Measurements from ENCODE around the gene SIRT5. TPM values are rescaled to one million over a fixed set of nuclear protein-coding genes. Genes with fewer than 3 reads are reported as not detected.

SIRT5 gene
- total and polyA plus RNA-seq, 2 donors (not counting 1 experiment from before 2014, with no cell fraction given): 8.1 to 16.3 TPM

- H3K27me3 Mint-ChIP-seq: no peaks in the 10 kb centered on the region
- H3K4me1 Mint-ChIP-seq: no peaks in the 10 kb centered on the region
- no peaks in the 10 kb centered on the region for H3K27me3 ChIP-seq (replicated peaks in 1 of 4; ENCODE audit: control extremely low read depth in 1 of 4, control insufficient read depth in 3 of 4, insufficient read depth in 4 of 4, low read length in 3 of 4)
- ATAC-seq (ENCODE audit: low read depth) (no peak), DNase-seq (no peak)
- H3K9me3 ChIP-seq (ENCODE audit: control extremely low read depth in 1 of 3, control insufficient read depth in 2 of 3, insufficient read depth in 1 of 3, low read length in 2 of 3): no peaks in the 10 kb centered on the region
- H3K4me2 ChIP-seq (replicated peaks; ENCODE audit: low read depth, low read length, poor library complexity, severe bottlenecking): no peak overlapping the region
- 100% methylated on average over 1 of the region's 1 CpG for WGBS (ENCODE audit: insufficient coverage)
- H3K4me1 ChIP-seq (ENCODE audit: control insufficient read depth in 2 of 2, insufficient read depth in 2 of 2, low read length in 2 of 2): no peaks in the 10 kb centered on the region
- no peak overlapping the region for H3K27ac ChIP-seq (ENCODE audit: low read length in 2 of 2)
- ChIA-PET CTCF (interaction anchor here (1.3 to 1.9 kb wide), 2 partner anchors 15 to 16 kb away, joined by 3 to 9 read pairs; partner anchors contain the start of gene SIRT5), POLR2A (no interaction called here)
- H3K79me2 ChIP-seq (ENCODE audit: control insufficient read depth, insufficient read depth, low read length): peaks cover 21% of the 10 kb centered on the region
- intact Hi-C loops (cut with micrococcal nuclease): no loop called here
- H3K9ac ChIP-seq (ENCODE audit: low read length): no peak overlapping the region
- H3K36me3 ChIP-seq (replicated peaks in 1 of 2; ENCODE audit: control extremely low read depth in 1 of 2, control insufficient read depth in 1 of 2, extremely low read depth in 1 of 2, insufficient read depth in 2 of 2, low read length in 1 of 2): peaks cover 12 to 39% of the 10 kb centered on the region in 2 experiments
- H3K4me3 Mint-ChIP-seq: no peak overlapping the region
- H3K4me3 ChIP-seq (ENCODE audit: control extremely low read depth in 1 of 5, extremely low read depth in 1 of 5, insufficient read depth in 1 of 5, low read depth in 2 of 5, low read length in 4 of 5): no peak overlapping the region
- no peaks in the 10 kb centered on the region for H3K9me3 Mint-ChIP-seq (ENCODE audit: insufficient read depth)
- no peak overlapping the region for H2AFZ ChIP-seq (ENCODE audit: insufficient read depth, low read depth, low read length, poor library complexity, severe bottlenecking)
- no peak overlapping the region for H3K27ac Mint-ChIP-seq
- no peak for TF ChIP-seq EZH2 (IDR thresholded peaks at IDR 0.05; ENCODE audit: borderline replicate concordance, insufficient read depth, low read depth, low read length, poor library complexity, severe bottlenecking)
- TF ChIP-seq, protein P1, sequence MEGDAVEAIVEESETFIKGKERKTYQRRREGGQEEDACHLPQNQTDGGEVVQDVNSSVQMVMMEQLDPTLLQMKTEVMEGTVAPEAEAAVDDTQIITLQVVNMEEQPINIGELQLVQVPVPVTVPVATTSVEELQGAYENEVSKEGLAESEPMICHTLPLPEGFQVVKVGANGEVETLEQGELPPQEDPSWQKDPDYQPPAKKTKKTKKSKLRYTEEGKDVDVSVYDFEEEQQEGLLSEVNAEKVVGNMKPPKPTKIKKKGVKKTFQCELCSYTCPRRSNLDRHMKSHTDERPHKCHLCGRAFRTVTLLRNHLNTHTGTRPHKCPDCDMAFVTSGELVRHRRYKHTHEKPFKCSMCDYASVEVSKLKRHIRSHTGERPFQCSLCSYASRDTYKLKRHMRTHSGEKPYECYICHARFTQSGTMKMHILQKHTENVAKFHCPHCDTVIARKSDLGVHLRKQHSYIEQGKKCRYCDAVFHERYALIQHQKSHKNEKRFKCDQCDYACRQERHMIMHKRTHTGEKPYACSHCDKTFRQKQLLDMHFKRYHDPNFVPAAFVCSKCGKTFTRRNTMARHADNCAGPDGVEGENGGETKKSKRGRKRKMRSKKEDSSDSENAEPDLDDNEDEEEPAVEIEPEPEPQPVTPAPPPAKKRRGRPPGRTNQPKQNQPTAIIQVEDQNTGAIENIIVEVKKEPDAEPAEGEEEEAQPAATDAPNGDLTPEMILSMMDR (IDR thresholded peaks at IDR 0.05): no peak
- no peaks in the 10 kb centered on the region for H4K20me1 ChIP-seq (ENCODE audit: control insufficient read depth, insufficient read depth, low read length, poor library complexity, severe bottlenecking)
These were observed 16.3 kb downstream of the SIRT5 start for GRCh38 chr6:13590574-13591153.

DNA sequence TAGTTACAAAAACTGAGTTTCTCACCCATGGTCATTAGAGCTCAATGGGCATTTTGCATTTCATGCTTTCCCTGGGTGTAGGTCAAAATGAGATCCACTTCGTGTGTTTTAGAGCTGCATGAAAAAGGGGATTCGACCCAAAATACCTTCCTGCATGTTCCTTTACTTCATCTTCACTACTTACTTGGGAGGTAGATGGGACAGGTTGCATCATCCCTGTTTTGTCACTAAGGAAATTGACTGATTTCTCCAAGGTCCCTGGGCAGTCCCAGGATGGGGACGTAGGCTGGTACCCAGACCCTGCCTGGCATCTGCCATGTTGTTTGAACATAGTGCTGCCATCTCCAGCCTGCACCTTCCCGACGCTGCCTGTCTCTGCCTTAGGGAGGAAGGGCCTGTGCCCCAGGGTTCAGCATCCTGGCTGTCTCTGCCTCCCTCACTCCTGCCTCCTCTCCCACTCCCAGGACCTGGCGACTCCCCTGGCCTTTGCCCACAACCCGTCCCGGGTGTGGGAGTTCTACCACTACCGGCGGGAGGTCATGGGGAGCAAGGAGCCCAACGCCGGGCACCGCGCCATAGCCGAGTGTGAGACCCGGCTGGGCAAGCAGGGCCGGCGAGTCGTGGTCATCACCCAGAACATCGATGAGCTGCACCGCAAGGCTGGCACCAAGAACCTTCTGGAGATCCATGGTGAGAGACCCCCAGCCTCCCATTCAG lies 17.0 kb downstream of the SIRT5 start:
- H3K9me3 Mint-ChIP-seq (ENCODE audit: insufficient read depth): no peaks in the 10 kb centered on the region
- no peak for TF ChIP-seq EZH2 (IDR thresholded peaks at IDR 0.05; ENCODE audit: borderline replicate concordance, insufficient read depth, low read depth, low read length, poor library complexity, severe bottlenecking)
- TF ChIP-seq, protein P1 (IDR thresholded peaks at IDR 0.05): no peak

More for the DNA sequence above, 17.0 kb downstream of the SIRT5 start:
- Histone ChIP-seq H3K79me2 (ENCODE audit: control insufficient read depth, insufficient read depth, low read length) (peaks cover 21% of the 10 kb centered on the region), H3K9ac (ENCODE audit: low read length) (no peak overlapping the region), H3K27me3 (replicated peaks in 1 of 4; ENCODE audit: control extremely low read depth in 1 of 4, control insufficient read depth in 3 of 4, insufficient read depth in 4 of 4, low read length in 3 of 4) (no peaks in the 10 kb centered on the region), H4K20me1 (ENCODE audit: control insufficient read depth, insufficient read depth, low read length, poor library complexity, severe bottlenecking) (no peaks in the 10 kb centered on the region), H3K27ac (ENCODE audit: low read length in 2 of 2) (no peak overlapping the region), H3K36me3 (replicated peaks in 1 of 2; ENCODE audit: control extremely low read depth in 1 of 2, control insufficient read depth in 1 of 2, extremely low read depth in 1 of 2, insufficient read depth in 2 of 2, low read length in 1 of 2) (peaks cover 15 to 46% of the 10 kb centered on the region in 2 experiments), H3K4me2 (replicated peaks; ENCODE audit: low read depth, low read length, poor library complexity, severe bottlenecking) (no peak overlapping the region), H3K4me1 (ENCODE audit: control insufficient read depth in 2 of 2, insufficient read depth in 2 of 2, low read length in 2 of 2) (no peaks in the 10 kb centered on the region), H3K9me3 (ENCODE audit: control extremely low read depth in 1 of 3, control insufficient read depth in 2 of 3, insufficient read depth in 1 of 3, low read length in 2 of 3) (no peaks in the 10 kb centered on the region), H3K4me3 (ENCODE audit: control extremely low read depth in 1 of 5, extremely low read depth in 1 of 5, insufficient read depth in 1 of 5, low read depth in 2 of 5, low read length in 4 of 5) (no peak overlapping the region), H2AFZ (ENCODE audit: insufficient read depth, low read depth, low read length, poor library complexity, severe bottlenecking) (no peak overlapping the region)
- Mint-ChIP-seq H3K27ac (no peak overlapping the region), H3K4me3 (no peak overlapping the region), H3K27me3 (no peaks in the 10 kb centered on the region), H3K4me1 (no peaks in the 10 kb centered on the region)
- WGBS (ENCODE audit: insufficient coverage): over 99% methylated on average over 19 of the region's 21 CpGs
- ATAC-seq (ENCODE audit: low read depth): no peak
- intact Hi-C loops (cut with micrococcal nuclease): no loop called here
- CTCF ChIA-PET: interaction anchor here (0.6 to 1.9 kb wide), 3 partner anchors 14 to 64 kb away, joined by 3 to 9 read pairs (median 4); partner anchors contain the start of gene SIRT5
- POLR2A ChIA-PET: no interaction called here
- DNase-seq: no peak

All from B cell (primary cell).